NCI-H1694 treated with DMSO at 0.1 percent for 48 hours (cell line): Measurements from ENCODE around the gene OR8G1.
"Not testable (repeated sequence)": the region's sequence is repeated elsewhere in the genome, so short reads cannot be mapped to it uniquely, and the experiment has no call there.

Experiments used
- DNase-seq: peaks from one replicate; lab custom pipeline; 2025; lab: John Stamatoyannopoulos, UW

OR8G1 gene

DNA sequence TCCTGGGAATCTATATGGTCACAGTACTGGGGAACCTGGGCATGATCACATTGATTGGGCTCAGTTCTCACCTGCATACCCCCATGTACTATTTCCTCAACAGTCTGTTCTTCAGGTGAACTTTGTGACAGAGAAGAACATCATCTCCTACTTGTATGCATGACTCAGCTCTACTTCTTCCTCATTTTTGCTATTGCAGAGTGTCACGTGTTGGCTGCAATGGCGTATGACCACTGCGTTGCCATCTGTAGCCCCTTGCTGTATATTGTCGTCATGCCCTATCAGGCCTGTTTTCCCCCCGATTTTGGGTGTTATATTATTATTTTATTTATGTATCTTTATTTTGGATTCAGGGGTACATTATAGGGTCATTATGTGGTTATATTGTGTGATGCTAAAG lies 2.4 kb upstream of the OR8G1 start:
- no peak for DNase-seq

DNA sequence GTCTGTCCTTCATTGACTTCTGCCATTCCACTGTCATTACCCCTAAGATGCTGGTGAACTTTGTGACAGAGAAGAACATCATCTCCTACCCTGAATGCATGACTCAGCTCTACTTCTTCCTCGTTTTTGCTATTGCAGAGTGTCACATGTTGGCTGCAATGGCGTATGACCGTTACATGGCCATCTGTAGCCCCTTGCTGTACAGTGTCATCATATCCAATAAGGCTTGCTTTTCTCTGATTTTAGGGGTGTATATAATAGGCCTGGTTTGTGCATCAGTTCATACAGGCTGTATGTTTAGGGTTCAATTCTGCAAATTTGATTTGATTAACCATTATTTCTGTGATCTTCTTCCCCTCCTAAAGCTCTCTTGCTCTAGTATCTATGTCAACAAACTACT lies 9.0 kb downstream of the OR8G1 start:
- not testable (repeated sequence) for DNase-seq

DNA sequence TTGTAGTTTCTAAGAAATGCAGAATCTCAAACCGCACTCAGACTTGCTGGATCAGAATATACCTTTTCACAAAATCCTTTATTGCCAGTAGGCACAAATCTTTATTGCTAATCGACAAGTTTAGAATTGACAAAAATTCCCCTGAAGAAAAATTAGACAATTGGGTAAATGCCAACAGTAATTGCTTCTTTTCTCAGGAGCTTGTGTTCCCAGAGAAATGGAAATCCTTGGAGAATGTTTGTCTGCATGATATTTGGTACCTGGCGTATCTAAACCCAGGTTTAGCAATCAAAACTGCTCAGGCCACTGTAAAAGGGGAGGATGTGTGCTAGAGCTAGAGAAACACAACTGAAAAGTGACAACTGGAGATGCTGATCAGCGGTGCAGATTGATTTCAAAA lies 15.2 kb downstream of the OR8G1 start, which contains the start of gene OR8G5:
Gene OR8G5 (plus strand): TSS at position 301 of the 400 bp plus-strand sequence. CDS start 8,556 bp downstream, outside the sequence.
- DNase-seq, result no peak

DNA sequence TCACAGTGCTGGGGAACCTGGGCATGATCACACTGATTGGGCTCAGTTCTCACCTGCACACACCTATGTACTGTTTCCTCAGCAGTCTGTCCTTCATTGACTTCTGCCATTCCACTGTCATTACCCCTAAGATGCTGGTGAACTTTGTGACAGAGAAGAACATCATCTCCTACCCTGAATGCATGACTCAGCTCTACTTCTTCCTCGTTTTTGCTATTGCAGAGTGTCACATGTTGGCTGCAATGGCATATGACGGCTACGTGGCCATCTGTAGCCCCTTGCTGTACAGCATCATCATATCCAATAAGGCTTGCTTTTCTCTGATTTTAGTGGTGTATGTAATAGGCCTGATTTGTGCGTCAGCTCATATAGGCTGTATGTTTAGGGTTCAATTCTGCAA lies 24.1 kb downstream of the OR8G1 start:
- not testable (repeated sequence) for DNase-seq

DNA sequence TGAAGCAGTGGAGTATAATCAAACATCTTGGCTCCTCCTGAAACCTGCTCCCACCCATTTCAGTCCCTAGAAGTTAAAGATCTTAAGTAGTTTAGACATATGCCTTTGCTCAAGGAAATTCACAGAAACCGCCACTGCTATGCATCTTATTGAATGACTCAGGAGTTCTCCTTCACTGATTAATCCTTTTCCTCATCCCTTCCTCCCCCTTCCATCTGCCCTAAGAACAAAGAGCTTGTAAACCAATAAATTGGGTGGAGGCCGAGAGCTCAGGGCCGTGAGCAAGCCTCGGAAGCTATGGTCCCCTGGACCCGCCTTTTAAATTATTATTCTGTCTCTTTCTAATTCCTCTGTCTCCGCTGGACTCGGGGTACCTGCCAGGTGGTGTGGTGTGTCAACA lies 30.0 kb downstream of the OR8G1 start:
- not testable (repeated sequence) for DNase-seq

DNA sequence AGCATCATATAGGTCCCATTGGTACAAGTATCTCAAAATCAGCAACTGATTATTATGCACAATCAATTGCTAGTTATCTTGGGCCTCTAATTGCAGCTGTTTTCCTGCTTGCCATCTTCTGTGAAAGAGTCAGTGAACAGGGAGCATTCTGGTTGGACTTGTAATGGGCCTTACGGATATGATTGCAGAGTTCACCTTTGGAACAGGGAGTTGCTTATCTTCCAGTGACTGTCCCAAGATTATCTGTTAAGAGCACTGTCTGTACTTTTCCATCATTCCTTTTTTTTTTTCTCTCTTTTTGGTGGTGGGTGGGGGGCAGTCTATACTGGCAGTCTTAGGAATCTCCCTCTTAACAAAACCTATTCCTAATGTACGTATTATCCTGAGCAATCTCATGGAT lies 33.1 kb downstream of the OR8G1 start:
- no peak for DNase-seq

DNA sequence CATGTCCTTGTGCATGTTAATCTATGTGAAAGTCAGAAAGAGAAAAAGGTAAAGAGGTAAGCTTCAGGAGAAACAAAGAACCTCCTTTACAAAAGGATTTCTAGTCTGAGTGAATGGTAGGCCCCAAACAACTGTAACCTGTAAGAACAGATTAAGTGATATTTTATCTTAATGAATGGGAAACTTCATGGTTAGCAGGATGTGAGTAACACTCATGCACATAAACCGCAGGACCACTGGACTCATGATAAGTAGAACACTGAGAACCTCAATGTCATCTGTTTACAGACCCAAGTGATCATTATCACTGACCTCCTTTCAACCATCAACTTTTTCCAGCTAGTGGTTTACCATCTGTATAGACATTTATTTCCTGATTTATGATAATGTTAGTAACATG lies 35.2 kb downstream of the OR8G1 start:
- no peak for DNase-seq

DNA sequence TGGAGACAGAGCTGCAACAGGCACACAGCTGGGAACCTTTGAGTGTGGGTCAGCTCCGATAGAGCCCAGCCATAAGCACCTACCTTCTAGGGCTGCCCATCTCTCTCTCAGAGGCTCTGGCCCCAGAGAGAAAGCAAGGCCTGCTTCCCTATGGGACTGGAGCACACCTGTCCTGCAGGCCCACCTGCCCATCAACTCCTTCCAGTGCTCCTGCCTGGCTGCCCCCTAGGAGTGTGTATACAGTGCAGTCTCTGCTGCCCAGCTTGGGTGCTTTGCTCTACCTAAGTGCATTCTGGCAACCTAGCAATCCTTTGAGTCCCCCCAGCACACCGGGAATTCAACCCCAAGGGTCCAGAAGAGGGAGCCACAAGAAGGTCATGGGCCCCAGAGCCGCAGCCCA lies 36.3 kb downstream of the OR8G1 start:
- no peak for DNase-seq

DNA sequence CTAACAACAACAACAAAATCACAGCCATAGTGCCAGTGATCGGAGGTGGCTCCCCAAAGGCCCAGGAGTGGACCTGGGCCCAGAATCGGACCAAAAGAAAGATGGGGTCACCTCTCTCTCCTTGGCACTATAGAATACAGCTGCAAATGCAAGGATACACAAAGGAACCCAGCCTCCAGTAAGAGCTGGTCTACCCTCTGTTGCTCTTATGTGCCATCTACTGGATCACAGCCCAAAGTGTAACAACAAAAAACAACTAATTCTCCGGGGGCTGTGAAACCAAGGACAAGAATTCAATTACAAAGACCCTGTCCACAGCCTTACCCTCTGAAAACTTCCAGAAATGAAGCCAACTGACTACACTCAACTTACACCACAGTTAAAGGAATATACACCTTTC lies 36.9 kb downstream of the OR8G1 start:
- peak; percentile 0 for DNase-seq

DNA sequence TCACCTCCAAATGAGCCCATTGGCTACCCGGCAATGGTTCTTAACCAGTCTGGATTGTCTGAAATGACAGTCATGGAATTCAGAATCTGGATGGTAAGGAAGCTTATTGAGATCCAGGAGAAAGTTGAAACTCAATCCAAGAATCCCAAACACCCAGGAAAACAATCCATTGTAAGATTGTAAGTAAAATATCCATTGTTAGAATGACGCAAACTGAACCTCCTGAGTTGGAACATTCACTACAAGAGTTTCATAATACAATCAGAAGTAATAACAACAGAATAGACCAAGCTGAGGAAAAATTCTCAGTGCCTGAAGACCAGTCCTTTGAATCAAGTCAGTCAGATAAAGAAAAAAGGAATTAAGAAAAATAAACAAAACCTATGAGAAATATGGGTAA lies 37.4 kb downstream of the OR8G1 start:
- DNase-seq, result no peak

DNA sequence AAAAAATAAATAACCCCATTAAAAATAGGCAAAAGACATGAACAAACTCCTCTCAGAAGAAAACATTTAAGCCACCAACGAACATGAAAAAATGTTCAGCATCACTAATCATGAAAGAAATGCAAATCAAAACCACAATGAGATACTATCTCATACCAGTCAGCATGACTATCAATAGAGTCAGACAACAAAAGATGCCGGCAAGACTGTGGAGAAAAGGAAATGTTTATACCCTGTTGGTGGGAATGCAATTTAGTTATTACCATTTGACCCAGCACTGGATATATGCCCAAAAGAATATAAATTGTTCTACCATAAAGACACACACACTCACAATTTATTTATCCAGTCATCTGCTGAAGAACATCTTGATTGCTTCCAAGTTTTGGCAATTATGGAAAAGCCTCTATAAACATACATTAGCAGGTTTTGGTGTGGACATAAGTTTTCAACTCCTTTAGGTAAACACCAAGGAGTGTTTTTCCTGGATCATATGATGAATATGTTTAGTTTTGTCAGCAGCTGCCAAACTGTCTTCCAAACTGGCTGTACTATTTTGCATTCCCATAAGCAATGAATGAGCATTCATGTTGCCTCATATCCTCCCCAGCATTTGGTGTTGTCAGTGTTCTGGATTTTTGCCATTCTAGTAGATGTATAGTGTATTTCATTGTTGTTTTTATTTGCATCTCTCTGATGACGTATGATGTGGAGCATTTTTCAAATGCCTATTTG lies 44.9 kb downstream of the OR8G1 start:
- no peak for DNase-seq

DNA sequence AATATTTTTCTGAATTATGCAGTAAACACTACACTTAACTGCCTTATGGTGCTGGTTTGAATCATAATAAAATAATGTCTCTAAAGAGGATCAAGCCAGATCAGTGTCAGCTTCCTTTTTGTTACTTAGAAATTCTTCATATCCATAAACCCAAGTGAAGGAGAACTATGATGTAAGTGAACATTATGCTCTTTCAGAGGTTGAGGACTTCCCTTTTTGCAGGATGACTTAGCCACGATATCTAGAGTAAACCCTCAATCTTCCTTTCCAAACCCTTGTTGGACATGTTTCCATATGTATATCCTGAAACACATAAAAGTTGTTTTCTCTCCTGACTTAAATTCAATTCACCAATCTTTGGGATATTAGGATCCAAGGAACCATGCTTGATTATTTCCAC lies 53.8 kb downstream of the OR8G1 start:
- DNase-seq, result no peak

DNA sequence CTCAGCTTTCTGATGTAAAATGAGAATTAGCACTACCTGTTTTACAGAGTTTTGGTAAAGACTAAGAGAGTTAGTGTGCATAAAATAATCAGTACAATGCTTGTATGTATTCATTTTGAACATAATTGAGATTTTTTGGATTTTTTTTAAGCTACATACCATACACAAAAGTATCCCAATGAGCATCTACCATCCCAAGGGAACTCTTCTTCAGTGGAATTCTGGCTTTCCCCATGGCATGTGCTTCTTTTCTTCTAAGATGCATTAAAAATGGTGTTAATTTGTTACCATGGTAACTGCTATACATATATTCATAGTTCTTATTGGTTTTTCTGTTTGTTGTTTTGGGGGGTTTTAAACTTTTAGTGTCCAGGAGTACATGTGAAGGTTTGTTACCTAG lies 55.1 kb downstream of the OR8G1 start:
- DNase-seq, result no peak

DNA sequence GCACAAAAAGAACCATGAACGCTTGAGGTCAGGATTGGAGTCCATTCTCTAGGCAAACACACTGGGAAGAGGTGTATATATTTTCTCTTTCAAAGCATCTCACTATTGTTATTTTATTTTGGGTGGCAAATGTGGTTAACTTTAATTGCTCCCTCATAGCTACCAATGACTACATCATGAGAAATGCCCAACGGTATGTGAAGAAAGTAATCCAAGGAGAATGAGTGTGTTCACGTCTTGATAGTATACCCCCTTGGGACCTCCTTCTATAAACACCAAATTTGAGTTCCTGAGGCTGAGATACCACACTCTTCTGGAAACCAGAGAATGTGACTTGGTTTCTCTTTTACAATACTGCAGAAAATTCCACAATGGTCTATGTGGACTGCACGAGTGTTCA lies 57.0 kb downstream of the OR8G1 start:
- no peak for DNase-seq

DNA sequence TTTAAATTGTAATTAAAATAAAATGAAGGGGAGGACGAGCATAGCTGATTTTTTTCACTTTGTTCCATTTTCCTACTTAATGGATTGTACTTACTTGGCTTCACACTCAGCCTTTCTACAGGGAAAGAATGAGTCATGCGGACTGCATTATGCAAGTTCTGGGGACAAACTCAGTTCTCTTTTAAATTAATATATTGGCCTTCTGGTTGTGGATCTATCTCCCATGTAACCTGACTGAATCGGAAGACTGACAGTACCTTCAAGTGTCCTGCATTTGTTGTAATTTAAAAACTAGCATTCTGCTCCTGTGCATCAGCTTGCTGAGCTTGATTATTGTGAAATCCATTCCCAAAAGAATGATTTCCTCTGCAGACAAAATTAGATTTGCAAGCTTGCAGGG lies 60.7 kb downstream of the OR8G1 start:
- DNase-seq, result no peak

DNA sequence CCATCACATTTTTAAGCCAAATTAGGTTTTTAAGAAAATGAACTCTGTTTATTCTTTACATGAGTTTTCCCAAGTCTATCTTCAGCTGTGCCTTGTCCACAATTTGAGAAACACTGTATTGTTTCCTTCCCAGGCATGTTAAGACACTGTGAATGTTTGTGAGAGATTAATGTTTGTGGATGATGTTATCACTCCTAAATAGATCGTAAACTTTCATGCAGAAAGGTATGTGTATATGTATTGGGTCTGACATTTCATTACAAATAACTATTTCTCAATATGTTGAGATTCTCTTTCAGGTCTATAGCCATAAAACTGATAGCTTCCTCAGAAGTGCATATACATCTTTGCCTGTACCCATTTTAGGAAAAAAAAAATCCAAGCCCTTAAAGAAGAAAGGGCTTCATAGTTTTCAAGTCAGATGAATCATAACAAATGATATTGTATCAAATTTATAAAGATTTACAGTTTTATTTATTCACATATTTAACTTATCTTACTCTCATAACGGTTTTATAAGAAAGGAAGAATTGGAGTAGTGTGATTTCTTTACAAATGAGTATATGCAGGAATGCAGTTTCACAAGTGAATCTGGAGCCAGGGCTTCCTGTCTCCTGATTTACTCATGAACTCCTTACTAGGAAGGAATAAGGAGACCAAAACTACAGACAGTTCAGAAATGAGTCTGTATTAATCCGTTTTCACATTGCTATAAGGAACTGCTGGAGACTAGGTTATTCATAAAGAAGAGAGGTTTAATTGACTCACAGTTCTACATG lies 61.6 kb downstream of the OR8G1 start:
- DNase-seq, result no peak
